SJSA1 (cell line): ENCODE data around the gene AMDHD2. TPM values are rescaled to one million over a fixed set of nuclear protein-coding genes. Genes with fewer than 3 reads are reported as not detected.

ENCODE experiments used
- total RNA-seq: library from RNA; depleted of rRNA; stranded (reverse); fragments of >200 nt; shearing (Covaris generic); gene quantifications from 2 replicates; pipeline ENCODE4 v1.2.3, GENCODE V29; 2014; rRNA removed

AMDHD2 gene
- total RNA-seq, 1 experiment from 2014 or later, result 12.6 TPM

Other genes with a start within 250 kb of the AMDHD2 start
- gene ABCA3, start 179.6 kb upstream of the AMDHD2 start, total RNA-seq, result 0.06 TPM in 1 of 2 replicates, not detected in the other
- 43.4 and 48.2 TPM in 2 replicates for gene CCNF, start 90.9 kb upstream of the AMDHD2 start, total RNA-seq
- gene TEDC2, start 60.3 kb upstream of the AMDHD2 start, total RNA-seq, result 22.3 and 36.3 TPM in 2 replicates
- gene NTN3, start 49.1 kb upstream of the AMDHD2 start, total RNA-seq, result 0.24 TPM in 1 of 2 replicates, not detected in the other
- gene TBC1D24, start 45.2 kb upstream of the AMDHD2 start, total RNA-seq, result 8.4 and 9.3 TPM in 2 replicates
- 44.6 and 69.7 TPM in 2 replicates for gene ATP6V0C, start 6.4 kb upstream of the AMDHD2 start, total RNA-seq
- not detected in 2 replicates for gene CEMP1, start 11.0 kb downstream of the AMDHD2 start, total RNA-seq
- gene PDPK1, start 17.6 kb downstream of the AMDHD2 start, total RNA-seq, result 20.3 and 21.9 TPM in 2 replicates
- gene KCTD5, start 162.2 kb downstream of the AMDHD2 start, total RNA-seq, result 57.7 and 95.0 TPM in 2 replicates
- gene PRSS27, start 199.9 kb downstream of the AMDHD2 start, total RNA-seq, result 0.37 TPM in 1 of 2 replicates, not detected in the other
- gene SRRM2, start 232.3 kb downstream of the AMDHD2 start, total RNA-seq, result 45.0 and 49.1 TPM in 2 replicates